Loucy (cell line): ENCODE results near the gene KRT76.

Source experiments
- H2AFZ ChIP-seq: fragments of 200-600 bp; sonication (generic); 2 replicates; pipeline ENCODE4 v1.6.0; 2016; ENCODE audit warnings: antibody characterized with exemption, mild to moderate bottlenecking, low read length, moderate library complexity
- H3F3A ChIP-seq: fragments of 200-600 bp; 2 replicates; pipeline ENCODE4 v1.6.0; 2016; ENCODE audit warnings: antibody characterized with exemption, low read depth, mild to moderate bottlenecking
- H3K27me3 ChIP-seq: fragments of 200-600 bp; sonication (generic); 2 replicates; pipeline ENCODE4 v1.6.1; 2014; ENCODE audit warnings: low read length, mild to moderate bottlenecking; ENCODE audit not compliant: insufficient read depth, poor library complexity, severe bottlenecking
- H3K36me3 ChIP-seq: fragments of 200-600 bp; sonication (generic); 2 replicates; pipeline ENCODE4 v1.6.1; 2016; ENCODE audit warnings: low read length; ENCODE audit not compliant: insufficient read depth
- H3K4me1 ChIP-seq: fragments of 200-600 bp; sonication (generic); 2 replicates; pipeline ENCODE4 v1.5.1; 2014; ENCODE audit warnings: low read length, mild to moderate bottlenecking; ENCODE audit not compliant: insufficient read depth, poor library complexity, severe bottlenecking
- H3K4me2 ChIP-seq: fragments of 200-600 bp; sonication (generic); 2 replicates; pipeline ENCODE4 v1.6.0; 2014; ENCODE audit warnings: antibody characterized with exemption, low read length, low read depth, mild to moderate bottlenecking; ENCODE audit not compliant: poor library complexity, severe bottlenecking
- H3K4me3 ChIP-seq: fragments of 200-600 bp; sonication (generic); 2 replicates; pipeline ENCODE4 v1.5.1; 2014; ENCODE audit warnings: low read length, mild to moderate bottlenecking, mixed read lengths; ENCODE audit not compliant: poor library complexity, severe bottlenecking
- H3K79me2 ChIP-seq: fragments of 200-600 bp; sonication (generic); 2 replicates; pipeline ENCODE4 v1.6.1; 2014; ENCODE audit warnings: low read length; ENCODE audit not compliant: insufficient read depth
- H3K9ac ChIP-seq: fragments of 200-600 bp; sonication (generic); 2 replicates; pipeline ENCODE4 v1.6.0; 2014; ENCODE audit warnings: mild to moderate bottlenecking, low read depth, low read length, moderate library complexity; ENCODE audit not compliant: poor library complexity, severe bottlenecking
- H3K9me2 ChIP-seq: fragments of 200-600 bp; sonication (generic); replicated peaks from 2 replicates; pipeline ENCODE4 v1.6.1; 2016; ENCODE audit warnings: low read depth, low read length, mixed read lengths
- H3K9me3 ChIP-seq: fragments of 200-600 bp; sonication (generic); 2 replicates; pipeline ENCODE4 v1.6.1; 2014; ENCODE audit warnings: mild to moderate bottlenecking, antibody characterized with exemption, low read length, low read depth; ENCODE audit not compliant: insufficient read depth
- H4K20me1 ChIP-seq: fragments of 200-600 bp; sonication (generic); 2 replicates; pipeline ENCODE4 v1.6.0; 2014; ENCODE audit warnings: antibody characterized with exemption, low read length, mild to moderate bottlenecking; ENCODE audit not compliant: insufficient read depth, poor library complexity, severe bottlenecking
- CTCF ChIP-seq: fragments of 200-600 bp; sonication (generic); conservative IDR thresholded peaks from 2 replicates; pipeline ENCODE4 v1.5.1; 2014; ENCODE audit warnings: mild to moderate bottlenecking, antibody characterized with exemption, low read length
- EZH2phosphoT487 ChIP-seq: fragments of 200-600 bp; IDR thresholded peaks from 2 replicates; pipeline ENCODE4 v1.6.1; 2018; ENCODE audit warnings: antibody characterized with exemption, mild to moderate bottlenecking, moderate library complexity, borderline replicate concordance

KRT76 gene

GRCh38 chr12:52788192-52788875 is 11.2 kb upstream of the KRT76 start:
- H3K4me1 ChIP-seq: no peaks in the 10 kb centered on the region
- H3K9me3 ChIP-seq: no peaks in the 10 kb centered on the region
- no peak overlapping the region for H3K4me3 ChIP-seq
- H3K36me3 ChIP-seq: no peaks in the 10 kb centered on the region
- no peaks in the 10 kb centered on the region for H3K79me2 ChIP-seq
- no peak overlapping the region for H3K9ac ChIP-seq
- H4K20me1 ChIP-seq: no peaks in the 10 kb centered on the region
- H3K9me2 ChIP-seq: no peaks in the 10 kb centered on the region
- H2AFZ ChIP-seq: no peak overlapping the region
- no peak for TF ChIP-seq EZH2phosphoT487
- no peak for TF ChIP-seq CTCF
- H3F3A ChIP-seq: no peaks in the 10 kb centered on the region
- H3K4me2 ChIP-seq: no peak overlapping the region
- no peaks in the 10 kb centered on the region for H3K27me3 ChIP-seq

- Histone ChIP-seq H3K9me3 (no peaks in the 10 kb centered on the region), H4K20me1 (no peaks in the 10 kb centered on the region), H3K27me3 (no peaks in the 10 kb centered on the region), H2AFZ (no peak overlapping the region), H3F3A (no peaks in the 10 kb centered on the region), H3K4me2 (no peak overlapping the region), H3K9me2 (no peaks in the 10 kb centered on the region), H3K4me1 (no peaks in the 10 kb centered on the region), H3K79me2 (no peaks in the 10 kb centered on the region), H3K9ac (no peak overlapping the region), H3K4me3 (no peak overlapping the region), H3K36me3 (no peaks in the 10 kb centered on the region)
- TF ChIP-seq CTCF (no peak), EZH2phosphoT487 (no peak)
Observed at GRCh38 chr12:52787324-52788191, 10.4 kb upstream of the KRT76 start.

GRCh38 chr12:52784909-52785308 is 7.8 kb upstream of the KRT76 start:
- Histone ChIP-seq H3F3A (no peaks in the 10 kb centered on the region), H3K36me3 (no peaks in the 10 kb centered on the region), H3K79me2 (no peaks in the 10 kb centered on the region), H3K4me3 (no peak overlapping the region), H3K4me1 (no peaks in the 10 kb centered on the region), H3K27me3 (no peaks in the 10 kb centered on the region), H2AFZ (no peak overlapping the region), H4K20me1 (no peaks in the 10 kb centered on the region), H3K9me2 (no peaks in the 10 kb centered on the region), H3K9ac (no peak overlapping the region), H3K9me3 (no peaks in the 10 kb centered on the region), H3K4me2 (no peak overlapping the region)
- no peak for TF ChIP-seq CTCF
- TF ChIP-seq EZH2phosphoT487: no peak
